T47D (cell line): Measurements from ENCODE around the gene MDN1.
"Not testable (repeated sequence)": the region's sequence is repeated elsewhere in the genome, so short reads cannot be mapped to it uniquely, and the experiment has no call there.

Experiments
- DNase-seq, 2 experiments: peaks; one replicate each; pipeline versions ENCODE4 v3.0.0 to v3.0.0-alpha.2; 2011 to 2012; ENCODE audit warnings: low read depth in 1 of 2, low spot score in 1 of 2
- JUND ChIP-seq: IDR thresholded peaks from 2 replicates; pipeline ENCODE4 v1.6.1; 2012; ENCODE audit warnings: low read depth
- in situ Hi-C: cut with HindIII; loops from 2 replicates; pipeline ENCODE4 v1.10.0; 2016; ENCODE audit warnings: low sequenced_read_pairs, low pct_unique_long_range_greater_than_20kb

The MDN1 gene

GRCh38 chr6:89731924-89732567 lies 87.5 kb downstream of the MDN1 start:
- no peak for TF ChIP-seq JUND
- in situ Hi-C loops = no loop called here
- no peak for DNase-seq

GRCh38 chr6:89731262-89731661 lies 88.3 kb downstream of the MDN1 start:
- in situ Hi-C loops, DNase-seq: not testable (repeated sequence)

- DNase-seq = no peak
- TF ChIP-seq JUND = no peak
- in situ Hi-C loops = no loop called here
These were observed 89.8 kb downstream of the MDN1 start for GRCh38 chr6:89729818-89730217.

- DNase-seq = no peak
- no peak for TF ChIP-seq JUND
These were observed 92.1 kb downstream of the MDN1 start for GRCh38 chr6:89727501-89727900.

DNA sequence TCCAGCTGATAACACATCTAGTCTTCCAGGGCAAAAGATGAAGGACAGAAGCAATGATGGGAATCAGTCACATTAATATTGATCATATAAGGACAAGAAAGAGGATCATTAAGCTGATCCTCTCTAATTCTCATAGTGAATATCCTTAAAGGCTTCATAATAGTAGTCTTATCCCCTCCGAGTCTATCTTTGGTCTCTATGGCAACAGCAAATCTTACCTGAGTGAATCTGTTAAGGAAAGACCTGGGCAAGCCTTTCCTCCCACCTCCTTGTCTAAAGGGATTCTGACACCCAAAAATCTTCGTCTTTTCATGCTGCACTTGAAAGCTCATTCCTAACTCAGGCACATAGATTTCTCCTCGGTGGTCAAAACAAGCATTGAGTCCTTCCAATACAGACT lies 94.6 kb downstream of the MDN1 start:
- in situ Hi-C loops = no loop called here
- DNase-seq = no peak

More at GRCh38 chr6:89727501-89727900, 92.1 kb downstream of the MDN1 start:
- in situ Hi-C loops = no loop called here

GRCh38 chr6:89723046-89723445 lies 96.5 kb downstream of the MDN1 start:
- in situ Hi-C loops = no loop called here
- no peak for TF ChIP-seq JUND
- no peak for DNase-seq

More for the DNA sequence above, 94.6 kb downstream of the MDN1 start:
- TF ChIP-seq JUND = no peak

- in situ Hi-C loops = no loop called here
These were observed 103.1 kb downstream of the MDN1 start for GRCh38 chr6:89716532-89716931.

DNA sequence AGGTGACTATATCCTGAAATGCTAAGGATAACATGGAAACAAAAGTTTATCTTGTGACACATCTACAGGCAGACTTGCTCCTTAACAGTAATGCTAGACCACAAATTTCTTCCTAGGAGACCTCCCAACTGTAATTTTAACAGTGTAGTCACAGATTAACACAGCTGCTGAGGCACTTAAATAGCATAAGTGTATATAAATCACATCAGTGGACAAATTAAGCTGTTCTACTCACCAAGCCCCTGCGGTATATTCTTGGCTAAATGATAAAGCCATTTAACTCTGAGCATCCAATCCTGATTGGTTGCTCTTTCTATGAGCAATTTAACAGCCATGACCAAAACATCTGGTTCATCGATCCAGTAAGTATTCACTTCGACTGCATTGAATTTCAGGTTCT lies 107.8 kb downstream of the MDN1 start:
- TF ChIP-seq JUND = no peak
- in situ Hi-C loops = no loop called here
- no peak for DNase-seq

More at GRCh38 chr6:89716532-89716931, 103.1 kb downstream of the MDN1 start:
- TF ChIP-seq JUND = no peak
- DNase-seq = no peak

DNA sequence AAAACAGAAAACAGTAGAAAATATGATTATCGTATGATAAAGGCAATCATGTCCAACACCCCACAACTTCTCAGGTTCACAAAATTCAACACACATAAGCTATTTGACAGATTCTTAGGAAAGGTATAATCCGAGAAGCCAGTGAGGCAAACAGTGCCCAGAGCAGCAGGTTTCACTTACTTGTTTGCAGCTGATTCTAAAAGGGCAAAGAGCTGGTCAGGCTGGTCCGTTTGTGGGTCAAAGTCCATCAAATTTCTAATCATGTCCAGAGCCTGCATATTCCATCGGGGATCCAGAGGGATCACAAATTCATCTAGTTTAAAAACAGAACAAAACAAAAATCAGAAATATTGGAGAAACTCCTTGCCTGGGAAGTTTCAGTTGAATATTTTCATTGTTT lies 111.3 kb downstream of the MDN1 start:
- in situ Hi-C loops = no loop called here
- DNase-seq = no peak
- no peak for TF ChIP-seq JUND

- in situ Hi-C loops = no loop called here
- DNase-seq = no peak
- TF ChIP-seq JUND = no peak
These were observed 111.8 kb downstream of the MDN1 start for GRCh38 chr6:89707766-89708165.

DNA sequence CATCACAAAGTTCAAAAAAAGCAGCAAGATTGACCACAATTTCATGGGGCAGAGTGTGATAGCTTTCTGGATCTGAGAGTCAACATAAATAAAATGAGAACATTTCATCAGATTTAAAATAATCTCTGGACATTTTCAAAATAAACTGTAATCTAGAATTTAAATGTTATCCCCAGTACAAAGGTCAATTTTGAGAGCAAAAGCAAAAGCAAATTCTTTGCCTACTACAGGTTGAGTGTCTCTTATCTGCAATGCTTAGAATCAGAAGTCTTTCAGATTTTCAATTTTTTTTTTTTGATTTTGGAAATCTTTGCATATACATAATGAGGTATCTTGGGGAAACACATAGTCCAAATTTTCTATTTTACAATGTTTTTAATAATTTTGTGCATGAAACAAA lies 113.5 kb downstream of the MDN1 start:
- in situ Hi-C loops = no loop called here
- TF ChIP-seq JUND = no peak
- DNase-seq = no peak

DNA sequence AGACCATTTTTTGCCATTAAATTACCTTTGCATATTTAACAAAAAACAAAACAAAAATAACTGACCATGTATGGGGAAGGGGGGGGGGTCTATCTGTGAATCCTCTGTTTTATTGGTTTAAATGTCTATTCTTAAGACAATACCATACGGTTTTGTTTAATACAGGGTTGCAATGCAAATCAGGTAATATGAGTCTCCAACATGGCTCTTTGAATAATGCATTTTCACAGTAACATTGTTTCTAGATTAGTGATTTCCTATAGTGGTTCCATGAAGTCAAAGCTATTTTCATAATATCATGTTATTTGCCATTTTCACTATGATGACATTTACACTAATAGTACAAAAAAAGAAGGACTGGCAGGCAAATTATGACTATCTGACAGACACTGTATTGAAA lies 116.3 kb downstream of the MDN1 start:
- in situ Hi-C loops = no loop called here
- TF ChIP-seq JUND = no peak
- DNase-seq = no peak

DNA sequence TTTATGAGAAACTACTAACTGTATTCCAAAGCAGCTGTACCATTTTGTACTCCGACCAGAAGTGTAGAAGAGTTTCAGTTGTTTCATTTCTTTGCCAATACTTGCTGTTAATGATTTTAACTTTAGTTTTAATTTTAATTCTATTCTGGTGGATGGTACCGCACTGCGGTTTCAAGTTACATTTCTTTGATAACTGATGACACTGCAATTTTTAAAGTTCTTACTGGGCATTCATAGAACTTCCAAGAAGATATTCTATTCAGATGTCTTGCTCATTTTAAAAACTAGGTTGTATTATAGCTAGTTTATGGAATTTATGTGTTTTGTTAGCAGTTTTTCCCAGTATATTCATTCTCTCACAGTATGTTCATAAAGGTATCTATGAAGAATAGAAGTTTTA lies 117.2 kb downstream of the MDN1 start:
- in situ Hi-C loops = no loop called here
- no peak for TF ChIP-seq JUND

GRCh38 chr6:89695667-89696066 lies 123.9 kb downstream of the MDN1 start:
- DNase-seq = no peak
- in situ Hi-C loops = no loop called here
- no peak for TF ChIP-seq JUND

More for the DNA sequence above, 117.2 kb downstream of the MDN1 start:
- no peak for DNase-seq
